HG03439 (cell line): Measurements from ENCODE around the gene CHCHD6.

Experiments used
- ATAC-seq: cut with Tn5 transposase; IDR thresholded peaks from one replicate; pipeline ENCODE4 v1.9.1; 2021; ENCODE audit warnings: mild to moderate bottlenecking, moderate library complexity; ENCODE audit not compliant: unreplicated experiment

Gene CHCHD6

GRCh38 chr3:126817781-126818180 lies 113.7 kb downstream of the CHCHD6 start:
- ATAC-seq, result no peak

- ATAC-seq, result no peak
Observed at GRCh38 chr3:126818400-126819095, 114.5 kb downstream of the CHCHD6 start.

GRCh38 chr3:126826693-126827092 lies 122.7 kb downstream of the CHCHD6 start:
- no peak for ATAC-seq

- no peak for ATAC-seq
Observed at GRCh38 chr3:126827121-126827520, 123.1 kb downstream of the CHCHD6 start.

GRCh38 chr3:126828306-126828705 lies 124.3 kb downstream of the CHCHD6 start:
- ATAC-seq, result no peak

GRCh38 chr3:126832933-126833332 lies 128.9 kb downstream of the CHCHD6 start:
- ATAC-seq, result no peak

- no peak for ATAC-seq
Observed at GRCh38 chr3:126834596-126835471, 130.8 kb downstream of the CHCHD6 start.

- ATAC-seq, result no peak
Observed at GRCh38 chr3:126835472-126836219, 131.6 kb downstream of the CHCHD6 start.

- no peak for ATAC-seq
Observed at GRCh38 chr3:126836220-126836860, 132.3 kb downstream of the CHCHD6 start.

- ATAC-seq, result no peak
Observed at GRCh38 chr3:126837773-126838172, 133.7 kb downstream of the CHCHD6 start.

GRCh38 chr3:126845920-126846715 lies 142.1 kb downstream of the CHCHD6 start:
- ATAC-seq, result no peak

GRCh38 chr3:126847061-126847460 lies 143.0 kb downstream of the CHCHD6 start:
- no peak for ATAC-seq

- no peak for ATAC-seq
Observed at GRCh38 chr3:126848991-126849390, 145.0 kb downstream of the CHCHD6 start.

GRCh38 chr3:126849768-126850167 lies 145.7 kb downstream of the CHCHD6 start:
- no peak for ATAC-seq

- no peak for ATAC-seq
Observed at GRCh38 chr3:126850370-126851085, 146.5 kb downstream of the CHCHD6 start.

GRCh38 chr3:126851382-126851781 lies 147.3 kb downstream of the CHCHD6 start:
- ATAC-seq, result no peak

GRCh38 chr3:126851934-126852333 lies 147.9 kb downstream of the CHCHD6 start:
- no peak for ATAC-seq

GRCh38 chr3:126852511-126852910 lies 148.5 kb downstream of the CHCHD6 start:
- ATAC-seq, result no peak

- ATAC-seq, result no peak
Observed at GRCh38 chr3:126854666-126855065, 150.6 kb downstream of the CHCHD6 start.
